GM19328 (cell line): Measurements from ENCODE around the gene KRTAP5-10.
"Not testable (repeated sequence)": the region's sequence is repeated elsewhere in the genome, so short reads cannot be mapped to it uniquely, and the experiment has no call there.

Experiments used
- ATAC-seq: cut with Tn5 transposase; IDR thresholded peaks from one replicate; pipeline ENCODE4 v1.9.1; 2021; ENCODE audit warnings: mild to moderate bottlenecking, moderate library complexity; ENCODE audit not compliant: unreplicated experiment

KRTAP5-10 gene

DNA sequence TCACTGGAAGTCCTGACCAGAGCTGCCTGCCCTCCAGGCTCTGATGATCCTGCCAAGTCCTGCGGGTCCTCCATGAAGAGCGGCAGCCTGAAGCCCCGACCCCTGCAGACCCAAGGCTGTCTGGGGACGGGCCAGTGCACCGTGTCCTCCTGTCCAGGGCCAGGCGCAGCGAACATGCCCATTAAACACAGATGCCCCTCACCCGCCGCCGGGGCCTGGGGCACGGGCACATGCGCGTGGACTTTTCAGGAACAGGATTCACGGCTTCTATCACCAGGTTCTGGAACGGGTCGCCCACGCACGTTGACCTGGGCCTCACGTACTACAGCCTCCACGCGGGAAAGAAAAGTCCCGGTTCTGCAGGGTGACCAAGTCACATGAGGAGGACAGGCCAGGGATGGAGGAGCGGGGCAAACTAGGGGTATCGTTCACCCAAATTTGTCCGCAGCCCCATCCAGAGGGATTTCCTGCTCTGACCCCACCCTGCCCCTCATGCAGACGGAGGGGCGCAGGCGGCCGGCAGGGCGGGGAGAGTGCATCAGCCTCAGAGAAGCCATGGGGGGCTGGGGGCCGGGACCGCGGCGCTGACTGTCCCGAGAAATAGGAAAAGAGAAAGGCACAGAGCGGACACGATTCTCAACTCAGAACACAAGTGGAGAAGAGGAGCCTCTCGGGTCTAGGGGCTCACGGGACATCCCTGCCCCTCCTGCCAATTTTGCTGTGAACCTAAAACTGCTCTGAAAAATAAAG lies 5.9 kb downstream of the KRTAP5-10 start:
- ATAC-seq, result not testable (repeated sequence)

DNA sequence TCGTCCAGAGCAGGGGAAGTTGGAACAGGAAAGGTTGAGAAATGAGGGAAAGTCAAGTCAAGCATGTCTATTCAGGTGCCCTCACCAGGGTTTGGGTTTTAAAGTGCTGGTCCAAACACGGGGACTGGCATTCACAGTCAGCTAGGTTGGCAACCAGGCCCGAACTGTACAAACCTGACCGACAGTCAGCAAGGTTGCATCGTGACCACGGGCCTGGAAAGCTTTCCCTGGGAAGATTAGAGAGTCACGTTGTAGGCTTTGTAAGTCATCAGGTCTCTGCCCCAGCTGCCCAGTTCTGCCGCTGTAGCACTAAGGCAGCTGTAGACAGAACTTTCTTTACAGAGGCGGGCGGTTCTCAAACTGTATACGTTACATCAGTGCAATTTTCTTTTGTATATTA lies 7.4 kb downstream of the KRTAP5-10 start:
- ATAC-seq, result no peak

DNA sequence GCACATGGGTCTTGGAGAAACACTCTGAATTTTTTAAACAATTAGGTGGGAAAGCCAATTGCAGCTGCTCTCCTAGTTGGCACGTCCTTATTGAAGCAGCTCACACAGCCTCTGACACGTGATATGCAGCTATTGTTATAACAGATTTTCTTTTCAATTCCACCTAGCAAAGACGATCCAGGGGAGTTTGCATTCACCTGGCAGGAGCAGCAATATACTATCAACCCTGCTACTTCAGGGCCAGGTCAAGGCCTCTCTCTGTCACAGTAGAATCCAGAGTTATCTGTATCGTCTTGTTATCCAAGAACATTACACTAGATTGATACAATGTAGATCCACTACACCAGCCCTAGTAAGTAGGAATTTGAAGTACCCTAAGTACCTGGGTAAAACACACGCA lies 9.1 kb downstream of the KRTAP5-10 start:
- ATAC-seq, result no peak

DNA sequence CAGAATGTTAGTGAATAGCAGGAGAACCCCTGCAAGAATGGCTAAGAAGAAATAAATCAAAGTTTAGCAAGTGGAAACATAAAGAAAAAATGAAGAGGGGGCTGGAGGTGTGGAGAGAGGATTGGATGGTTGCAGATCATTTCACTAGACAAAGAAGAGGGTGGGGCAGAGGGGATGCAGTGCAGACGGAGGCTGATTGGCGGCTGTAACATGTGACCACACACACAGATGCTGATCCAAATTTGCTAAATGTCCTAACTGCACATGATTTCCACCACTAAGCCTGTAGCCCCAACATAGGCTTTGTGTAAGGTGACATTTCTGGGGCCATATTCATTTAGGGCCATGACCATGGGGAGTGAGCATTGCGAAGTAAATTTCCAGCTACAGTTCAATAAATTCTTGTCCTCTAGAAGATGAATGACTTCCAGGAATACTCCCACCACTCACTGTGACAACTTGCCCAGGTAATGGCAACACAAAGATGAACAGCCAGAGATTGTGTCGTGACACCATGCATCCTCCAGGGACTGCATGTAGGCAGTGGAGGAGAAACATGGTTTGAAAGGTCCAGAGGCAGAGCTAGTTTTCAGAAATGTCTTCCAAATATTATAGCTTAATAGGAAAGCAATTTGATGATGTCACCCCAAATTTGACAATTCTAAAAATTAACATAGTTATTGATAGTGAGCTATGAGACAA lies 10.5 kb downstream of the KRTAP5-10 start:
- ATAC-seq, result no peak

DNA sequence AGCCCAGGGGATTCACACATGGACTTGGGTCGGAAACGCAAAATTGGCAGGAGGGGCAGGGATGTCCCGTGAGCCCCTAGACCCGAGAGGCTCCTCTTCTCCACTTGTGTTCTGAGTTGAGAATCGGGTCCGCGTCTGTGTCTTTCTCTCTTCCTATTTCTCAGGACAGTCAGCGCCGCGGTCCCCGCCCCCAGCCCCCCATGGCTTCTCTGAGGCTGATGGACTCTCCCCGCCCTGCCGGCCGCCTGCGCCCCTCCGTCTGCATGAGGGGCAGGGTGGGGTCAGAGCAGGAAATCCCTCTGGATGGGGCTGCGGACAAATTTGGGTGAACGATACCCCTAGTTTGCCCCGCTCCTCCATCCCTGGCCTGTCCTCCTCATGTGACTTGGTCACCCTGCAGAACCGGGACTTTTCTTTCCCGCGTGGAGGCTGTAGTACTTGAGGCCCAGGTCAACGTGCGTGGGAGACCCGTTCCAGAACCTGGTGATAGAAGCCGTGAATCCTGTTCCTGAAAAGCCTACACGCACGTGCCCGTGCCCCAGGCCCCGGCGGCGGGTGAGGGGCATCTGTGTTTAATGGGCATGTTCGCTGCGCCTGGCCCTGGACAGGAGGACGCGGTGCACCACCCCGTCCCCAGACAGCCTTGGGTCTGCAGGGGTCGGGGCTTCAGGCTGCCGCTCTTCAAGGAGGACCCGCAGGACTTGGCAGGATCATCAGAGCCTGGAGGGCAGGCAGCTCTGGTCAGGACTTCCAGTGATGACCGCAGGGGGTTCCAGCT lies 11.5 kb downstream of the KRTAP5-10 start:
- ATAC-seq, result not testable (repeated sequence)

DNA sequence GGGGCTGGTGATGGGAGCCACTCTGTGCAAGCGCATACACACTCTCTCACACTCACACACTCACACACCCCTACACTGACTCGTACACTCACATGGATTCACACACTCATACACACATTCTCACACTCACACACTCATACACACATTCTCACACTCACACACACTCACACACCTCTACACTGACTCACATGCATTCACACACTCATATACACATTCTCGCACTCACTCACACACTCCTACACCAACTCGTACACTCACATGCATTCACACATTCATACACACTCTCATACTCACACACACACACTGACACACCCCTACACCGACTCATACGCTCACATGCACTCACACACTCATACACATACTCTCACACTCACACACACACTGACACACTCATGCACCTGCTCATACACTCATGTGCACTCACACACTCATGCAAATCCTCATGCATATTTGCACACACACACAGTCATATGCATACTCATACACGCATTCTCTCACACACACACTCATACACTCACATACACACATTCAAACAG lies 12.2 kb downstream of the KRTAP5-10 start:
- no peak for ATAC-seq

DNA sequence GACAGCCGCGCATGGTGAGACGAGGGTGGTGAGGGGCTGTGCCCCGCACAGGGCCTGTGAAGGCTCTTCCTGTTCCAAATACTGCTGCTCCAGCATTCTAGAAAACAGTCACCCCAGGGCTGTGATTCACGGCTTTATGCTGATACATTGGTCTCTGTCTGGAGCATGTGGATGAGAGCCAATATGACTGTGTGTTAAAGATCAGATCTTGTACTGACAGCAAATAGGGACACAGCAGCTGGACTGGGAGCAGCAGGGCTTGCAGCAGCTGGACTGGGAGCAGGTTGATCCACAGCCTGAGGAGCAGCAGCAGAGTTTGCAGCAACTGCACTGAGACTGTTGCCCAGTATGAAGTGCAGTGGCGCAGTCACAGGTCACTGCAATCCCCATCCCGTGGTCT lies 14.2 kb downstream of the KRTAP5-10 start:
- not testable (repeated sequence) for ATAC-seq

DNA sequence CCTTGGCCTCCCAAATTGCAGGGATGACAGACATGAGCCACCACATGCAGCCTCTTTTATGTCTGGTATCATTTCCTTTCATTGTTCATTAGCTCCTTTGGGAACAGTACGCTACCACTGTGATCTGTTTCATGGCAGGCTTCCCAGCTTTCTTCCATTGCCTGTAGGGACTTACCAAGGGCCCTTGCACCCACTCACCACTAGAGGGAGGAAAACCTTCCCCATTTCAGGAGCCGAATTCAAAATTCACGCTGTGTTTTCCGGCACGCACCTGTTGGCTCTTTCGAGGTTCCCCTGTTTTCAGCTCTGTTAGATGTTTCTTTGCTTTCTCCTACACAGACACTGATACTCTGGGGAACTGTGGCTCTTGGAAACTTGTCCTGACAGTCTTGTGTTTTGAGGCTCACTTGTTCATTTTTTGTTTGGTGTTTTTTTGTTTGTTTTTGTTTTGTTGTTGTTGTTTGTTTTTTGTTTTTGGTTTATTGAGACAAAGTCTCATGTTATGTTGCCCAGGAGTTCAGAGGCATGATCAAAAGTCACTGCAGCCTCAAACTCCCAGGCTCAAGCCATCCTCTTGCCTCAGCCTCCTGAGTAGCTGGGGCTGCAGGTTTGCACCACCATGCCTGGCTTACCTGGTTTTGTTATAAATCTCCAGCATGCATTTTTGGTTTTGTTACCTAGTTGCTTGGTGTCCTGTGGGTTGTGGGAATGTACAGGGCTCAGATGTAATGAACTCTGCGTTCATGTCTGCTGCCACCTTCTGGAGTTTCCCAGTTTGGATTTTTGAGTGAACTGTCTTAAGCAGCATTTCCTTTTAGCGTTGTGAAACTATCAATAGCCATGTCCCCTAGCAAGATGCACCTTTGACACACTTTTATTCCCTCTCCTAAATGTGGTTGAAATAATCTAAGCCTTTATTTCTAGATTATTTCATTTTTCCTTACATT lies 15.0 kb downstream of the KRTAP5-10 start:
- no peak for ATAC-seq

DNA sequence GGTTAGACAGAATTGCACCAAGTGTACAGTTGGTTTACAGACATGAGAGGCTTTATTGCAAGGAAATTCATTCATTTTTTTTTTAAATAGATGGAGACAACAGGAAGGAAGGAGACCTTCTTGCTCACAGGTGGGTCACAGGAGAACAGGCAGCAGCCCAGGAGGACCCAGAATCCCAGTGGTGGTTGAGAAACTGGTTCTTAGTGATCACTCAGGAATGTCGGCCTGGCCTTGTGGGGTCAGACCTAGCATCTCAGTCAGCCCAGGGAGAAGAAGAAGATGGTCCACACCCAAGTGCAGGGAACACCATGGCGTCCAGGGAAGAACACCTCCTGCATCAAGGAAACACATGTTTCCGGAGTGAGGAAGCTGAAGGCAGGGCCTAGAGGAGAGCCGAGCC lies 16.5 kb downstream of the KRTAP5-10 start:
- no peak for ATAC-seq

DNA sequence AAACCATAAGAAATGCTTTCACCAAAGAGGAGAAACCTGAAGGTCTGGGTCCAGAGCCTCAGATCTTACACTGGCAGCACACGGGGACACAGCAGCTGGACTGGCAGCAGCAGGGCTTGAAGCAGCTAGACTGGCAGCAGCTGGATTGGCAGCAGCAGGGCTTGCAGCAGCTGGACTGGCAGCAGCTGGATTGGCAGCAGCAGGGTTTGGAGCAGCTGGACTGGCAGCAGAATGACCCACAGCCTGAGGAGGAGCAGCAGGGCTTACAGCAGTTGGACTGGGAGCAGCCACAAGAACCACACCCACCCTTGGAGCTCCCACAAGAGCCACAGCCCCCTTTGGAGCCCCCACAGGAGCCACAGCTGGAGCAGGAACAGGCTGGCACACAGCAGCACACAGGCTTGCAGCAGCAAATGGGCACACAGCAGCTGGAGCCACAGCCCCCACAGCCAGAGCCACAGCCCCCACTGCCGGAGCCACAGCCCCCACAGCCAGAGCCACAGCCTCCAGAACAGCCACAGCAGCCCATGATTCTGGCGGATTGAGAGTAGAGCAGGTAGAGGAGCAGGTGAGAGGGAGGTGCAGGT lies 17.0 kb downstream of the KRTAP5-10 start, which contains the start of gene KRTAP5-11:
Gene KRTAP5-11, minus strand, starts transcription at position 567 of the 587 bp plus-strand sequence. Its CDS starts 38 bp downstream, at position 529.
- no peak for ATAC-seq

DNA sequence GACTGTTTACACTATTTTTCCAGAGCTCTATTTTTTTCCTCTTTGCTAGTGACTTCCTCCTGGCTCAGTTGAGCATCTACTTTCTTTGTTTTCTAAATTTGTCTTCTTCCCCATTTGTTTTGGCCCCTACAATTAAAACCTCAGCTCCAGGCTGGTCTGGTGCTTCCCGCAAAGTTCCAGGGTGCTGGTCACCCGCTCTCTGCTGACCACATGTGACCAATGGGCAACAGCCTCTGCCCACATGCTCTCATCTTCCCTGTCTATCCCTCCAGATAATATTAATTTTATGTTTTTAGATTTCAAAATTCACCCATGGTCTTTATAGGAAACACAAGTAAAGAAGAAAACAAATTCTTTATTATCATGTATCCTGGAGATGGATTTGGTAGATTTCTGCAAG lies 17.6 kb downstream of the KRTAP5-10 start:
- not testable (repeated sequence) for ATAC-seq

DNA sequence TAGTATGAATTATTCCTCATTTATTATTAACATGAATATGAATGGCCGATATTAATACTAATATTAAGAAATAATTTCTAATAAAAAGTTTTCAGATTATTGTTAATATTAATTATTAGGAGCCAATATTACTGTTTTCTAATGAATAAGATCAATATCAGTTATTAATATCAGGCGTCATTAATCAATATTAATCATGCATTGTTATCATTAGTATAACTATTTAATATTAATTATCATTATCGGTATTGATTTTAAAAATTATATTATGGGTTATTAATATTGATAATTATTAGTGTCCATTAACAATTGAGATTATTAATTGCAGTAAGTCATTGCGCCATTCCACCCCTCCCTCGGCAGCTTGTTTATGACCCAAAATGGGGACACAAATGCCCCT lies 20.3 kb downstream of the KRTAP5-10 start:
- not testable (repeated sequence) for ATAC-seq

DNA sequence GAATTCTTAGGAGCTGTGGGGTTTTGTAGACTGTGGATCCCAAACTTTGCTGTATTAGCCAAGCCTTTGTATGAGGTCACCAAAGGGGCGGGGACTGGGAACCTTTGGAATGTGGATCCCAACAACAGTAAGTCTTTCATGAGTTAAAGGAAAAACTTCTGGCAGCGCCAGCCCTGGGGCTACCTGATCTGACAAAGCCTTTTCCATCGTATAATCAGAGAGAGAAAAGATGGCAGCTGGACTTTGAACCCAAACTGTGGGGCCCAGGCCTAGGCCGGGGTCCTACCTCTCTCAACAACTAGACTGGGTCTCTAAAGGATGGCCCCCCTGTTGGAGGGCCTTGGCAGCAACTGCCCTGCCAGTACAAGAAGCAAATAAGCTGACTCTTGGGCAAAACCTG lies 23.0 kb downstream of the KRTAP5-10 start:
- ATAC-seq, result not testable (repeated sequence)

DNA sequence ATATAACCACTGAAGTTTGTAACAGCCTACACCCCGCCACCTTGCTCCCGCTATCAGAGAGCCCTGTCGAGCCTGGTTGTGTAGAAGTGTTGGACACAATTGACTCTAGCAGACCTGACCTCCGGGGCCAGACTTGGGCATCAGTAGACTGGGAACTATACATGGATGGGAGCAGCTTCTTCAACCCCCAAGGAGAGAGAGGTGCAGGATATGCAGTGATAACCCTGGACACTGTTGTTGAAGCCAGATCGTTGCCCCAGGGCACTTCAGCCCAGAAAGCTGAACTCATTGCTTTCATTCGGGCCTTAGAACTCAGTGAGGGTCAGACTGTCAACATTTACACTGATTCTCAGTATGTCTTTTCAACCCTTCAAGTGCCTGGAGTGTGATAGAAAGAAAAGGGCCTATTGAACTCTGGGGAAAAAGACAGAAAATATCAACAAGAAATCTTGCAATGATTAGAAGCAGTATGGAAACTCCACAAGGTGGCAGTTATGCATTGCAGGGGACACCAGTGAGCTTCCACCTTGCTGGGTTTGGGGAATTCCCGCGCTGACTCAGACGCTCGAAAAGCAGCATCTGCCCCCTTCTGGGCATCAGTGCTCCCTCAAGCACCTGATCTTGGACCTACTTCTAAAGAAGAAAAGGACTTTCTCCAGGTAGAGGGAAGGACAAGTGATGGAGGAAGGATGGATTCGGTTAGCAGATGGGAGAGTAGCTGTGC lies 23.6 kb downstream of the KRTAP5-10 start:
- ATAC-seq, result not testable (repeated sequence)

DNA sequence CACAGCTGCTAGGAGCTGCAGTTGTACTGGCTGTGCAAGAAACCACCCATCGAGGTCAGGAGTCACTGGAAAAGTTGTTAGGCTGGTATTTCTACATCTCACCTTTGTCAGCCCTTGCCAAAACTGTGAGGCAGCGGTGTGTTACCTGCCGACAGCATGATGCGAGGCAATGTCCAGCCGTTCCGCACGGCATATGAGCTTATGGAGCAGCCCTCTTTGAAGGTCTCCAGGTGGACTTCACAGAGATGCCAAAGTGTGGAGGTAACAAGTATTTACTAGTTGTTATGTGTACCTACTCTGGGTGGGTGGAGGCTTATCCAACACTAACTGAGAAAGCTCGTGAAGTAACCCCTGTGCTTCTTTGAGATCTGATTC lies 24.2 kb downstream of the KRTAP5-10 start:
- ATAC-seq, result not testable (repeated sequence)

DNA sequence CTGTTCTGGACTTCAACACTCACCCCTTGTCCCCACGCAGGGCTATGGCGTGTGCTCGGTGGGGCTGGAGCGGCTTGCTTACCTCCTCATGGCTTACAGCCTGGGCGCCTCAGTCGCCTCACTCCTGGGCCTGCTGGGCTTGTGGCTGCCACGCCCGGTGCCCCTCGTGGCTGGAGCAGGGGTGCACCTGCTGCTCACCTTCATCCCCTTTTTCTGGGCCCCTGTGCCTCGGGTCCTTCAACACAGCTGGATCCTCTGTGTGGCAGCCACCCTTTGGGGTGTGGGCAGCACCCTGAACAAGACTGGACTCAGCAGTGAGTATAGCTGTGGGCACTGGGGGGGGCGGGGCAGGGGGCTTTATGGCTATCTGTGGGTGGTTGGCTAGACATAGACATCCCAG lies 37.9 kb downstream of the KRTAP5-10 start:
- not testable (repeated sequence) for ATAC-seq

DNA sequence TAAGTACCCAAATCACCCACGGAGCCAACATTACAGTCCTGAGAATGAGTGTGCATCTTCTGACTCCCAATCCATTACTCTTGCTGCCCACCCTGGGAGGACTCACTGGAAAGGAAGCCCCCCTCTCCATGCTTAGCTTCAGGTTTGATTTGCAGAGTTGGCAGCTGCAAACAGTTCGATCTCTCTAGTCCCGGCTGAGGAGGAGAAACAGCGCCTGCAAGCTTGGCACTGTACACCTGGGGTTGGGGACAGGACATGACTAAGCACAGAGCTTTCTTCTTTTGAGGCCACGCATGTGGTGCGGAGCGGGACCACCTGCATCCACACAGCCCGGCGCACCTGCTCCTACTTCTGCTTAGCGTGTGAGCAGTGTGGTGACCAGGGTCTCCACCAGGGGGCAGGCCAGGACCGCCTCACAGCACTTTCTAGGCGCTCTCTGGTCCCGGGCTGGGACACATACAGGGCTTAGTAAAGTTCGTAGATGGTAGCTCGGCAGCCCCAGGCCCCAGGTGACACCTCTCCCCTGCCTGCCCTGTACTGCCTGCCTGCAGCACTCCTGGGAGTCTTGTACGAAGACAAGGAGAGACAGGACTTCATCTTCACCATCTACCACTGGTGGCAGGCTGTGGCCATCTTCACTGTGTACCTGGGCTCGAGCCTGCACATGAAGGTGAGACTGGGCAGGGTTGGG lies 39.6 kb downstream of the KRTAP5-10 start:
- ATAC-seq, result not testable (repeated sequence)

DNA sequence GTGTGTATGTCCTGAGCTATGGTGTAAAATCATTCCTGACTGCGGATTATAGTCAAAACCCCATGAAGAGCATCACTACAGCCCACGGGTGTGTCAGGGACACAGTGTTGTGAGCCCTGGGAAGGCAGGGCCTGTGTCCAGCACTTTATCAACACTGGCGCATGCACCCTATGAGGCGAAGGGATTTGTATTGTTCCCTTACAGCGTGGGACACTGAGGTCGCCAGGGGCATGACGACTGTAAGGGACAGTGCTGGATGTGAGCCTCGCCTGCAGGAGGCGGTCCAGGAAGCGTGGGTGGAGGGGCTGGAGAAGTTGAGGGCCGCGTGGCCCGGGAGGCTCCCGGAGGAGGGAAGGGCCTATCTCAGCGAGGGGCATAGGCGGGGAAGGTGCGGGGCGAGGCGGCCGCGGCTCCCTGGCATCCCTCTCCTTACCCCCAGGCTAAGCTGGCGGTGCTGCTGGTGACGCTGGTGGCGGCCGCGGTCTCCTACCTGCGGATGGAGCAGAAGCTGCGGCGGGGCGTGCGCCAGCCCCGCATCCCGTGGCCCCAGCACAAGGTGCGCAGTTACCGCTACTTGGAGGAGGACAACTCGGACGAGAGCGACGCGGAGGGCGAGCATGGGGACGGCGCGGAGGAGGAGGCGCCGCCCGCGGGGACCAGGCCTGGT lies 41.6 kb downstream of the KRTAP5-10 start:
- not testable (repeated sequence) for ATAC-seq
